K562 (cell line): ENCODE measurements around the gene REEP6. TPM values are rescaled to one million over a fixed set of nuclear protein-coding genes. Genes with fewer than 3 reads are reported as not detected.

Experiments
- FOXP1 ChIP-seq: sonication (generic); formaldehyde crosslinking; IDR thresholded peaks from 2 replicates; pipeline ENCODE4 v1.8.0; 2022; ENCODE audit warnings: mild to moderate bottlenecking, missing genetic modification reagents
- PHF8 ChIP-seq: fragments of 200-600 bp; sonication (generic); IDR thresholded peaks from 2 replicates; pipeline ENCODE4 v1.6.1; 2012; ENCODE audit warnings: mixed run types, mild to moderate bottlenecking, inconsistent platforms, low read length, moderate library complexity, borderline replicate concordance
- RFX7 ChIP-seq: fragments of 250-450 bp; sonication (Bioruptor Pico); IDR thresholded peaks from 2 replicates; pipeline ENCODE4 v1.5.1; 2021; ENCODE audit warnings: mild to moderate bottlenecking
- SNIP1 ChIP-seq: fragments of 450-650 bp; IDR thresholded peaks from 2 replicates; pipeline ENCODE4 v1.7.1; 2017; ENCODE audit warnings: low read depth, mild to moderate bottlenecking
- YY1 ChIP-seq, 3 experiments: IDR thresholded peaks; 2 replicates each; pipeline ENCODE4 v1.6.1; 2011; ENCODE audit warnings: low read length in 2 of 3, mild to moderate bottlenecking in 2 of 3, moderate library complexity in 2 of 3, borderline replicate concordance in 1 of 3, control low read depth in 1 of 3, low read depth in 1 of 3; ENCODE audit not compliant: insufficient read depth in 3 of 3, insufficient replicate concordance in 2 of 3, control insufficient read depth in 1 of 3, insufficient read length in 1 of 3; ENCODE audit errors: extremely low read depth in 1 of 3
- ZNF134 ChIP-seq: fragments of 250-450 bp; sonication (Bioruptor Pico); conservative IDR thresholded peaks from 2 replicates; pipeline ENCODE4 v1.4.0; 2020
- ZNF282 ChIP-seq: sonication (generic); formaldehyde crosslinking; IDR thresholded peaks from 2 replicates; pipeline ENCODE4 v1.8.1; 2023; ENCODE audit warnings: missing genetic modification reagents
- polyA plus RNA-seq, 8 experiments: library from polyadenylated mRNA; depleted of rRNA in 4 of 8; stranded (reverse) in 5 of 8; unstranded in 3 of 8; fragments of >200 nt; fragmentation: Nextera tagmentation in 2 of 8; fragmentation: Illumina TruSeq in 1 of 8; extraction: Ambion mirVana in 2 of 8; extraction: Trizol in 1 of 8; gene quantifications; 2 replicates each; pipeline versions ENCODE4 v1.2.1 to v1.2.3, GENCODE V29; 2011 to 2014; ENCODE audit warnings: inconsistent platforms in 1 of 8, missing spikeins in 1 of 8
- total RNA-seq, 7 experiments: library from RNA; depleted of rRNA in 6 of 7; stranded (reverse); fragments of >200 nt in 6 of 7; fragmentation: Illumina TruSeq in 2 of 7; extraction: Trizol in 2 of 7; gene quantifications; 2 replicates each; pipeline versions ENCODE4 v1.2.1 to v1.2.3, GENCODE V29; 2011 to 2021; ENCODE audit warnings: low replicate concordance in 1 of 7
- TF ChIP-seq, protein P1 (sequence below): fragments of 450-650 bp; IDR thresholded peaks from one replicate; pipeline ENCODE4 v1.6.1; 2018; ENCODE audit warnings: mild to moderate bottlenecking, moderate library complexity; ENCODE audit not compliant: partially characterized antibody
- TF ChIP-seq, protein P2 (sequence below): fragments of 450-650 bp; IDR thresholded peaks from 2 replicates; pipeline ENCODE4 v1.6.1; 2018; ENCODE audit not compliant: partially characterized antibody
- TF ChIP-seq, protein P3 (sequence below): fragments of 450-650 bp; IDR thresholded peaks from 2 replicates; pipeline ENCODE4 v1.6.1; 2016; ENCODE audit warnings: low read depth

REEP6 gene
- total and polyA plus RNA-seq, 9 of the 15 experiments (the other 6 are each of a cell fraction or from before 2014, with no cell fraction given): 1.2 to 64.2 (median 12.7) TPM

DNA sequence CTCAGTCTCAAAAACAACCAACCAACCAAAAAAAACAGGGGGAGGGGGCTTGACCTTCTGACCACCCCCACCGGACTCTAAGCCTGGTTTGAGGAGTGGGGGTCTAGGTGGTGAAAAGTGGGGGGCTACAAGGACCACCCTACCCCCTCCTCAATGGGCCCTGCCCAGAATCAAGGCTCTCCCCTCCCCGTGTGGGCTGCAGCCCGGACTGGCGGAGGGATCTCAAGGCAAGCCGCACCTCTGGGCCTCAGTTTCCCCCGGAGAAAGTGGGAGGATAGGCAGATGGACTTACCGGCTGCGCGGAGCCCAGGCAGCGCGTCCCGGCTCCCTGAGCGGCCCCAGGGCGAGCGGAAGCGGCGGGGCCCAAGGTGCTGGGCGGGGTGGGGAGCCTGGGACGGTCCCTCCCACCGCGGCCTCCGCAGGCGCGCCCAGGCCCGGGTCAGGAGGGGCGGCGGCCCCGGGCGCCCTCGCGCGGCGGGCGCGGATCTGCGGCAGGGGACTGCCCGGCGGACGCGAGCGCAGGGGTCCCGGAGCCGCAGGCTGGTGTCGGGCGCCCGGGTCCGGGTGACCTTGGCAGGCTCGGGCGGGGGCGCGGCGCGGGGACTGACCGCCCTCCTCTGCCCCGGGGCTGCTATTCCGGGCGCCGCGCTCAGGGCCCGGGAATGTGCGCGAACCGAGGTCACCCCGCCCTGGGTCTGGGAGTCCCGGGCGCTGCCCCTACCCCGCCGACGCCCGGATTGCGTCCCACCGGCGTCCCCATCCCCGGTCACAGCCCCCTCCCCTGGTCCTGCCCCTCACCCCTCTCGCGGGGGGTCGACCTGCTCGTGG, 21.9 kb downstream of the REEP6 start, which contains the start of gene ADAMTSL5 (continued):
- TF ChIP-seq, protein P1, sequence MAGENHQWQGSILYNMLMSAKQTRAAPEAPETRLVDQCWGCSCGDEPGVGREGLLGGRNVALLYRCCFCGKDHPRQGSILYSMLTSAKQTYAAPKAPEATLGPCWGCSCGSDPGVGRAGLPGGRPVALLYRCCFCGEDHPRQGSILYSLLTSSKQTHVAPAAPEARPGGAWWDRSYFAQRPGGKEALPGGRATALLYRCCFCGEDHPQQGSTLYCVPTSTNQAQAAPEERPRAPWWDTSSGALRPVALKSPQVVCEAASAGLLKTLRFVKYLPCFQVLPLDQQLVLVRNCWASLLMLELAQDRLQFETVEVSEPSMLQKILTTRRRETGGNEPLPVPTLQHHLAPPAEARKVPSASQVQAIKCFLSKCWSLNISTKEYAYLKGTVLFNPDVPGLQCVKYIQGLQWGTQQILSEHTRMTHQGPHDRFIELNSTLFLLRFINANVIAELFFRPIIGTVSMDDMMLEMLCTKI: no peak
- TF ChIP-seq SNIP1: no peak
- no peak for TF ChIP-seq FOXP1 (CRISPR knock-in tag)
- TF ChIP-seq ZNF134 (CRISPR knock-in tag): no peak
- TF ChIP-seq, protein P2, sequence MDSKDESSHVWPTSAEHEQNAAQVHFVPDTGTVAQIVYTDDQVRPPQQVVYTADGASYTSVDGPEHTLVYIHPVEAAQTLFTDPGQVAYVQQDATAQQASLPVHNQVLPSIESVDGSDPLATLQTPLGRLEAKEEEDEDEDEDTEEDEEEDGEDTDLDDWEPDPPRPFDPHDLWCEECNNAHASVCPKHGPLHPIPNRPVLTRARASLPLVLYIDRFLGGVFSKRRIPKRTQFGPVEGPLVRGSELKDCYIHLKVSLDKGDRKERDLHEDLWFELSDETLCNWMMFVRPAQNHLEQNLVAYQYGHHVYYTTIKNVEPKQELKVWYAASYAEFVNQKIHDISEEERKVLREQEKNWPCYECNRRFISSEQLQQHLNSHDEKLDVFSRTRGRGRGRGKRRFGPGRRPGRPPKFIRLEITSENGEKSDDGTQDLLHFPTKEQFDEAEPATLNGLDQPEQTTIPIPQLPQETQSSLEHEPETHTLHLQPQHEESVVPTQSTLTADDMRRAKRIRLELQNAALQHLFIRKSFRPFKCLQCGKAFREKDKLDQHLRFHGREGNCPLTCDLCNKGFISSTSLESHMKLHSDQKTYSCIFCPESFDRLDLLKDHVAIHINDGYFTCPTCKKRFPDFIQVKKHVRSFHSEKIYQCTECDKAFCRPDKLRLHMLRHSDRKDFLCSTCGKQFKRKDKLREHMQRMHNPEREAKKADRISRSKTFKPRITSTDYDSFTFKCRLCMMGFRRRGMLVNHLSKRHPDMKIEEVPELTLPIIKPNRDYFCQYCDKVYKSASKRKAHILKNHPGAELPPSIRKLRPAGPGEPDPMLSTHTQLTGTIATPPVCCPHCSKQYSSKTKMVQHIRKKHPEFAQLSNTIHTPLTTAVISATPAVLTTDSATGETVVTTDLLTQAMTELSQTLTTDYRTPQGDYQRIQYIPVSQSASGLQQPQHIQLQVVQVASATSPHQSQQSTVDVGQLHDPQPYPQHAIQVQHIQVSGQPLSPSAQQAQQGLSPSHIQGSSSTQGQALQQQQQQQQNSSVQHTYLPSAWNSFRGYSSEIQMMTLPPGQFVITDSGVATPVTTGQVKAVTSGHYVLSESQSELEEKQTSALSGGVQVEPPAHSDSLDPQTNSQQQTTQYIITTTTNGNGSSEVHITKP: no peak
- peak; percentile 83; the same call in 1 of the 2 replicates for TF ChIP-seq PHF8
- TF ChIP-seq ZNF282 (CRISPR knock-in tag): no peak
- peak in 1 of 3 experiments; percentile 34 for TF ChIP-seq YY1 (IDR thresholded peaks at IDR 0.05; ENCODE audit: borderline replicate concordance in 1 of 3, control insufficient read depth in 1 of 3, extremely low read depth in 1 of 3, insufficient read depth in 3 of 3, insufficient read length in 1 of 3, insufficient replicate concordance in 2 of 3, low read depth in 1 of 3, low read length in 2 of 3)
- no peak for TF ChIP-seq RFX7
- TF ChIP-seq, protein P3, sequence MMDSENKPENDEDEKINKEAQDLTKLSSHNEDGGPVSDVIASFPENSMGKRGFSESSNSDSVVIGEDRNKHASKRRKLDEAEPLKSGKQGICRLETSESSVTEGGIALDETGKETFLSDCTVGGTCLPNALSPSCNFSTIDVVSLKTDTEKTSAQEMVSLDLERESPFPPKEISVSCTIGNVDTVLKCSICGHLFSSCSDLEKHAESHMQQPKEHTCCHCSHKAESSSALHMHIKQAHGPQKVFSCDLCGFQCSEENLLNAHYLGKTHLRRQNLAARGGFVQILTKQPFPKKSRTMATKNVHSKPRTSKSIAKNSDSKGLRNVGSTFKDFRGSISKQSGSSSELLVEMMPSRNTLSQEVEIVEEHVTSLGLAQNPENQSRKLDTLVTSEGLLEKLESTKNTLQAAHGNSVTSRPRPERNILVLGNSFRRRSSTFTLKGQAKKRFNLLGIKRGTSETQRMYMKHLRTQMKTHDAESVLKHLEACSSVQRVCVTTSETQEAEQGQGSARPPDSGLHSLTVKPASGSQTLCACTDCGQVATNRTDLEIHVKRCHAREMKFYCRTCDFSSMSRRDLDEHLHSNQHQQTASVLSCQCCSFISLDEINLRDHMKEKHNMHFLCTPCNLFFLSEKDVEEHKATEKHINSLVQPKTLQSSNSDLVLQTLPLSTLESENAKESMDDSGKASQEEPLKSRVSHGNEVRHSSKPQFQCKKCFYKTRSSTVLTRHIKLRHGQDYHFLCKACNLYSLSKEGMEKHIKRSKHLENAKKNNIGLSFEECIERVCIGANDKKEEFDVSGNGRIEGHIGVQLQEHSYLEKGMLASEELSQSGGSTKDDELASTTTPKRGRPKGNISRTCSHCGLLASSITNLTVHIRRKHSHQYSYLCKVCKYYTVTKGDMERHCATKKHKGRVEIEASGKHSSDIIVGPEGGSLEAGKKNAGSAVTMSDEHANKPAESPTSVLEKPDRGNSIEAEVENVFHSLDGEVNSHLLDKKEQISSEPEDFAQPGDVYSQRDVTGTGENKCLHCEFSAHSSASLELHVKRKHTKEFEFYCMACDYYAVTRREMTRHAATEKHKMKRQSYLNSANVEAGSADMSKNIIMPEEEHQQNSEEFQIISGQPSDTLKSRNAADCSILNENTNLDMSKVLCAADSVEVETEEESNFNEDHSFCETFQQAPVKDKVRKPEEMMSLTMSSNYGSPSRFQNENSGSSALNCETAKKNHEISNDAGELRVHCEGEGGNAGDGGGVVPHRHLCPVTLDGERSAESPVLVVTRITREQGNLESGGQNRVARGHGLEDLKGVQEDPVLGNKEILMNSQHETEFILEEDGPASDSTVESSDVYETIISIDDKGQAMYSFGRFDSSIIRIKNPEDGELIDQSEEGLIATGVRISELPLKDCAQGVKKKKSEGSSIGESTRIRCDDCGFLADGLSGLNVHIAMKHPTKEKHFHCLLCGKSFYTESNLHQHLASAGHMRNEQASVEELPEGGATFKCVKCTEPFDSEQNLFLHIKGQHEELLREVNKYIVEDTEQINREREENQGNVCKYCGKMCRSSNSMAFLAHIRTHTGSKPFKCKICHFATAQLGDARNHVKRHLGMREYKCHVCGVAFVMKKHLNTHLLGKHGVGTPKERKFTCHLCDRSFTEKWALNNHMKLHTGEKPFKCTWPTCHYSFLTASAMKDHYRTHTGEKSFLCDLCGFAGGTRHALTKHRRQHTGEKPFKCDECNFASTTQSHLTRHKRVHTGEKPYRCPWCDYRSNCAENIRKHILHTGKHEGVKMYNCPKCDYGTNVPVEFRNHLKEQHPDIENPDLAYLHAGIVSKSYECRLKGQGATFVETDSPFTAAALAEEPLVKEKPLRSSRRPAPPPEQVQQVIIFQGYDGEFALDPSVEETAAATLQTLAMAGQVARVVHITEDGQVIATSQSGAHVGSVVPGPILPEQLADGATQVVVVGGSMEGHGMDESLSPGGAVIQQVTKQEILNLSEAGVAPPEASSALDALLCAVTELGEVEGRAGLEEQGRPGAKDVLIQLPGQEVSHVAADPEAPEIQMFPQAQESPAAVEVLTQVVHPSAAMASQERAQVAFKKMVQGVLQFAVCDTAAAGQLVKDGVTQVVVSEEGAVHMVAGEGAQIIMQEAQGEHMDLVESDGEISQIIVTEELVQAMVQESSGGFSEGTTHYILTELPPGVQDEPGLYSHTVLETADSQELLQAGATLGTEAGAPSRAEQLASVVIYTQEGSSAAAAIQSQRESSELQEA: no peak
